ENCODE measurements around the gene CCDC181.

- TF ChIP-seq SP1 (IDR thresholded peaks at IDR 0.05) (no peak), NFRKB (IDR thresholded peaks at IDR 0.05) (no peak), CTBP1 (IDR thresholded peaks at IDR 0.05; ENCODE audit: borderline replicate concordance) (no peak), SUZ12 (IDR thresholded peaks at IDR 0.05) (no peak), ARNT (IDR thresholded peaks at IDR 0.05) (no peak), FOXM1 (IDR thresholded peaks at IDR 0.05; ENCODE audit: borderline replicate concordance) (no peak), BHLHE40 (IDR thresholded peaks at IDR 0.05; ENCODE audit: borderline replicate concordance) (no peak), FOXA1 (IDR thresholded peaks at IDR 0.05) (no peak), ZNF384 (IDR thresholded peaks at IDR 0.05) (no peak), TARDBP (IDR thresholded peaks at IDR 0.05) (no peak), PKNOX1 (IDR thresholded peaks at IDR 0.05) (no peak), HDGF (IDR thresholded peaks at IDR 0.05; ENCODE audit: borderline replicate concordance) (no peak)
Observed at GRCh38 chr1:169457443-169457842, 30.2 kb upstream of the CCDC181 start.

Measured in HEK293T (cell line).